HepG2 (cell line): ENCODE data around the gene GPC3. TPM values are rescaled to one million over a fixed set of nuclear protein-coding genes. Genes with fewer than 3 reads are reported as not detected.

Source experiments
- GZF1 ChIP-seq: sonication (generic); formaldehyde crosslinking; IDR thresholded peaks from 2 replicates; pipeline ENCODE4 v1.5.1; 2020; ENCODE audit warnings: mild to moderate bottlenecking, missing genetic modification reagents
- REL ChIP-seq: sonication (generic); formaldehyde crosslinking; conservative IDR thresholded peaks from 2 replicates; pipeline ENCODE4 v1.8.0; 2022; ENCODE audit warnings: mild to moderate bottlenecking, missing genetic modification reagents, moderate library complexity
- RNF2 ChIP-seq: fragments of 450-650 bp; conservative IDR thresholded peaks from 2 replicates; pipeline ENCODE4 v1.6.1; 2016; ENCODE audit warnings: low read depth
- WIZ ChIP-seq: sonication (generic); formaldehyde crosslinking; IDR thresholded peaks from 2 replicates; pipeline ENCODE4 v1.5.1; 2020; ENCODE audit warnings: mild to moderate bottlenecking, missing genetic modification reagents
- ZNF343 ChIP-seq: sonication (generic); formaldehyde crosslinking; IDR thresholded peaks from 2 replicates; pipeline ENCODE4 v1.4.0; 2020; ENCODE audit warnings: mild to moderate bottlenecking, missing genetic modification reagents
- ZNF780A ChIP-seq: sonication (generic); formaldehyde crosslinking; IDR thresholded peaks from 2 replicates; pipeline ENCODE4 v1.8.0; 2022; ENCODE audit warnings: mild to moderate bottlenecking, missing genetic modification reagents, moderate library complexity
- ZNF816 ChIP-seq: sonication (generic); formaldehyde crosslinking; IDR thresholded peaks from 2 replicates; pipeline ENCODE4 v1.8.0; 2022; ENCODE audit warnings: missing genetic modification reagents, mild to moderate bottlenecking, borderline replicate concordance
- polyA plus RNA-seq, 8 experiments: library from polyadenylated mRNA; depleted of rRNA in 3 of 8; stranded (reverse) in 7 of 8; unstranded in 1 of 8; fragments of >200 nt; fragmentation: Illumina TruSeq in 4 of 8; extraction: Trizol in 4 of 8; gene quantifications; 2 replicates each; pipeline versions ENCODE4 v1.2.1 to v1.2.3, GENCODE V29; 2011 to 2016; ENCODE audit warnings: low read depth in 4 of 8, missing spikeins in 1 of 8, mixed read lengths in 1 of 8; ENCODE audit not compliant: insufficient read depth in 1 of 8
- total RNA-seq, 5 experiments: library from RNA; depleted of rRNA; stranded (reverse); fragments of >200 nt; fragmentation: Illumina TruSeq; extraction: Trizol; gene quantifications; 2 replicates each; pipeline ENCODE4 v1.2.3, GENCODE V29; 2016; ENCODE audit warnings: low read depth in 1 of 5
- TF ChIP-seq, protein P1 (sequence below): sonication (generic); formaldehyde crosslinking; IDR thresholded peaks from 2 replicates; pipeline ENCODE4 v1.4.0; 2020; ENCODE audit warnings: missing genetic modification reagents
- TF ChIP-seq, protein P2 (sequence below), 2 experiments: fragments of 450-650 bp in 1 of 2; sonication (generic) in 1 of 2; formaldehyde crosslinking in 1 of 2; IDR thresholded peaks; 2 replicates each; pipeline versions ENCODE4 v1.6.1 to v1.8.0; 2016 to 2022; ENCODE audit warnings: antibody characterized with exemption in 1 of 2, mild to moderate bottlenecking in 1 of 2, missing genetic modification reagents in 1 of 2
- TF ChIP-seq, protein P3 (sequence below): sonication (generic); formaldehyde crosslinking; IDR thresholded peaks from 2 replicates; pipeline ENCODE4 v1.8.1; 2023; ENCODE audit warnings: missing genetic modification reagents, inconsistent platforms, borderline replicate concordance

Gene GPC3
- total and polyA plus RNA-seq, 2 of the 13 experiments (the other 11 are each of a cell fraction or from before 2014, with no cell fraction given) = 1,799 to 3,263 TPM

DNA sequence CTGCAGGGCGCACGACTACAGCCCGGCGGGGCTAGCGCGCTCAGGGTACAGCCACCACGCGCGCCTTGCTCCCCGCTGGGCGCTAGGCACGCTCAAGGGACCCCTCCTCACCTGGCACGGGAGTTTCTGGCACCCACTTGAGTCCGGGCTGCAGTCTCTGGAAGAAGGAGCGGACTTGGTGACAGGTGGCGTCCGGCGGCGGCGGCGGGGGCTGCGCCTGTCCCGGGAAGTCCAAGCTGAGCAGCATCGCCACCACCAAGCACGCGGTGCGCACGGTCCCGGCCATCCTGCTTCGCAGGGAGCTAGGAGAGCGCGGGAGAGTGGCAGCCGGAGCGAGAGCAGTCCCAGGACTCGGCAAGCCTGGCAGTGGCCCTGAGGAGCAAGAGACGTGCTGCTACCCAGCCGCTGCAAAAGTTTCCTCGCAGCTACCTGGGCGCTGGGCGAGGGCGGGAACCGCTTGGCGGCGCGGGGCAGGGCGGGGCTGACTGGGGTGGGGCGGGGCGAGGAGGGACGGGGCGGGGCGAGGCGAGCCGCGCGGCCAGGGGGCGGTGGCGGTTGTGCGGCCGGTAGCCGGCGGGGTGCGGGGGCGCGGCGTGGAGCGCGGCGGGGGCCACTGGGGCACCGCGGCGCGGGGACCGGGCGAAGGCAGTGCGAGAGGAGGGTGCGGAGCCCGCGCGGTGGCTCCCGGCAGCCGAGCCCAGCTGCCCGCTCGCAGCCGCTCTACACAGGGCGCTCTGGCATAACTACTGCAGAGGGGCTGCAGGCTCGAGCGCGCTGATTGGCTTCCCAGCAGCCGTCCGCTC, at the start of gene GPC3 (continued):
- TF ChIP-seq, protein P1, sequence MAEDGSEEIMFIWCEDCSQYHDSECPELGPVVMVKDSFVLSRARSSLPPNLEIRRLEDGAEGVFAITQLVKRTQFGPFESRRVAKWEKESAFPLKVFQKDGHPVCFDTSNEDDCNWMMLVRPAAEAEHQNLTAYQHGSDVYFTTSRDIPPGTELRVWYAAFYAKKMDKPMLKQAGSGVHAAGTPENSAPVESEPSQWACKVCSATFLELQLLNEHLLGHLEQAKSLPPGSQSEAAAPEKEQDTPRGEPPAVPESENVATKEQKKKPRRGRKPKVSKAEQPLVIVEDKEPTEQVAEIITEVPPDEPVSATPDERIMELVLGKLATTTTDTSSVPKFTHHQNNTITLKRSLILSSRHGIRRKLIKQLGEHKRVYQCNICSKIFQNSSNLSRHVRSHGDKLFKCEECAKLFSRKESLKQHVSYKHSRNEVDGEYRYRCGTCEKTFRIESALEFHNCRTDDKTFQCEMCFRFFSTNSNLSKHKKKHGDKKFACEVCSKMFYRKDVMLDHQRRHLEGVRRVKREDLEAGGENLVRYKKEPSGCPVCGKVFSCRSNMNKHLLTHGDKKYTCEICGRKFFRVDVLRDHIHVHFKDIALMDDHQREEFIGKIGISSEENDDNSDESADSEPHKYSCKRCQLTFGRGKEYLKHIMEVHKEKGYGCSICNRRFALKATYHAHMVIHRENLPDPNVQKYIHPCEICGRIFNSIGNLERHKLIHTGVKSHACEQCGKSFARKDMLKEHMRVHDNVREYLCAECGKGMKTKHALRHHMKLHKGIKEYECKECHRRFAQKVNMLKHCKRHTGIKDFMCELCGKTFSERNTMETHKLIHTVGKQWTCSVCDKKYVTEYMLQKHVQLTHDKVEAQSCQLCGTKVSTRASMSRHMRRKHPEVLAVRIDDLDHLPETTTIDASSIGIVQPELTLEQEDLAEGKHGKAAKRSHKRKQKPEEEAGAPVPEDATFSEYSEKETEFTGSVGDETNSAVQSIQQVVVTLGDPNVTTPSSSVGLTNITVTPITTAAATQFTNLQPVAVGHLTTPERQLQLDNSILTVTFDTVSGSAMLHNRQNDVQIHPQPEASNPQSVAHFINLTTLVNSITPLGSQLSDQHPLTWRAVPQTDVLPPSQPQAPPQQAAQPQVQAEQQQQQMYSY = no peak
- TF ChIP-seq GZF1 (CRISPR knock-in tag) = no peak
- TF ChIP-seq ZNF780A = peak; percentile 80; the same call in 1 of the 2 replicates
- 0 out of 2 replicates have a peak, but pooled peaks have one; percentile 67 for TF ChIP-seq ZNF343 (CRISPR knock-in tag)
- TF ChIP-seq, protein P2, sequence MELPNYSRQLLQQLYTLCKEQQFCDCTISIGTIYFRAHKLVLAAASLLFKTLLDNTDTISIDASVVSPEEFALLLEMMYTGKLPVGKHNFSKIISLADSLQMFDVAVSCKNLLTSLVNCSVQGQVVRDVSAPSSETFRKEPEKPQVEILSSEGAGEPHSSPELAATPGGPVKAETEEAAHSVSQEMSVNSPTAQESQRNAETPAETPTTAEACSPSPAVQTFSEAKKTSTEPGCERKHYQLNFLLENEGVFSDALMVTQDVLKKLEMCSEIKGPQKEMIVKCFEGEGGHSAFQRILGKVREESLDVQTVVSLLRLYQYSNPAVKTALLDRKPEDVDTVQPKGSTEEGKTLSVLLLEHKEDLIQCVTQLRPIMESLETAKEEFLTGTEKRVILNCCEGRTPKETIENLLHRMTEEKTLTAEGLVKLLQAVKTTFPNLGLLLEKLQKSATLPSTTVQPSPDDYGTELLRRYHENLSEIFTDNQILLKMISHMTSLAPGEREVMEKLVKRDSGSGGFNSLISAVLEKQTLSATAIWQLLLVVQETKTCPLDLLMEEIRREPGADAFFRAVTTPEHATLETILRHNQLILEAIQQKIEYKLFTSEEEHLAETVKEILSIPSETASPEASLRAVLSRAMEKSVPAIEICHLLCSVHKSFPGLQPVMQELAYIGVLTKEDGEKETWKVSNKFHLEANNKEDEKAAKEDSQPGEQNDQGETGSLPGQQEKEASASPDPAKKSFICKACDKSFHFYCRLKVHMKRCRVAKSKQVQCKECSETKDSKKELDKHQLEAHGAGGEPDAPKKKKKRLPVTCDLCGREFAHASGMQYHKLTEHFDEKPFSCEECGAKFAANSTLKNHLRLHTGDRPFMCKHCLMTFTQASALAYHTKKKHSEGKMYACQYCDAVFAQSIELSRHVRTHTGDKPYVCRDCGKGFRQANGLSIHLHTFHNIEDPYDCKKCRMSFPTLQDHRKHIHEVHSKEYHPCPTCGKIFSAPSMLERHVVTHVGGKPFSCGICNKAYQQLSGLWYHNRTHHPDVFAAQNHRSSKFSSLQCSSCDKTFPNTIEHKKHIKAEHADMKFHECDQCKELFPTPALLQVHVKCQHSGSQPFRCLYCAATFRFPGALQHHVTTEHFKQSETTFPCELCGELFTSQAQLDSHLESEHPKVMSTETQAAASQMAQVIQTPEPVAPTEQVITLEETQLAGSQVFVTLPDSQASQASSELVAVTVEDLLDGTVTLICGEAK (IDR thresholded peaks at IDR 0.05) = no peak
- TF ChIP-seq, protein P2 (CRISPR knock-in tag; IDR thresholded peaks at IDR 0.05) = peak; percentile 30; the same call in 1 of the 2 replicates
- TF ChIP-seq WIZ (CRISPR knock-in tag) = no peak
- 0 out of 2 replicates have a peak, but pooled peaks have one; percentile 66 for TF ChIP-seq REL (CRISPR knock-in tag)
- TF ChIP-seq ZNF816 = peak; percentile 63; the same call in 1 of the 2 replicates
- TF ChIP-seq, protein P3, sequence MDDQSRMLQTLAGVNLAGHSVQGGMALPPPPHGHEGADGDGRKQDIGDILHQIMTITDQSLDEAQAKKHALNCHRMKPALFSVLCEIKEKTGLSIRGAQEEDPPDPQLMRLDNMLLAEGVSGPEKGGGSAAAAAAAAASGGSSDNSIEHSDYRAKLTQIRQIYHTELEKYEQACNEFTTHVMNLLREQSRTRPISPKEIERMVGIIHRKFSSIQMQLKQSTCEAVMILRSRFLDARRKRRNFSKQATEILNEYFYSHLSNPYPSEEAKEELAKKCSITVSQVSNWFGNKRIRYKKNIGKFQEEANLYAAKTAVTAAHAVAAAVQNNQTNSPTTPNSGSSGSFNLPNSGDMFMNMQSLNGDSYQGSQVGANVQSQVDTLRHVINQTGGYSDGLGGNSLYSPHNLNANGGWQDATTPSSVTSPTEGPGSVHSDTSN = no peak
- peak; percentile 49; the same call in 1 of the 2 replicates for TF ChIP-seq RNF2
